GM20000 (cell line): ENCODE data around the gene SLC35F3.

Experiments used
- DNase-seq: peaks from one replicate; pipeline ENCODE4 v3.0.0; 2012; ENCODE audit warnings: low spot score
- CTCF ChIP-seq: IDR thresholded peaks from 2 replicates; pipeline ENCODE4 v1.5.1; 2012; ENCODE audit warnings: mild to moderate bottlenecking, control low read depth; ENCODE audit errors: extremely low read depth, missing control alignments

Gene SLC35F3

GRCh38 chr1:233897325-233898162 lies 6.9 kb upstream of the SLC35F3 start:
- TF ChIP-seq CTCF: no peak
- peak; percentile 62 for DNase-seq

- TF ChIP-seq CTCF: no peak
Observed at GRCh38 chr1:233901495-233901894, 3.0 kb upstream of the SLC35F3 start.

GRCh38 chr1:233905416-233906051 lies 1.1 kb downstream of the SLC35F3 start:
- DNase-seq: no peak
- TF ChIP-seq CTCF: no peak

More at GRCh38 chr1:233901495-233901894, 3.0 kb upstream of the SLC35F3 start:
- DNase-seq: no peak

- TF ChIP-seq CTCF: no peak
- no peak for DNase-seq
Observed at GRCh38 chr1:233907151-233907550, 2.7 kb downstream of the SLC35F3 start.

- no peak for TF ChIP-seq CTCF
- DNase-seq: no peak
Observed at GRCh38 chr1:233908092-233908491, 3.6 kb downstream of the SLC35F3 start.

- no peak for DNase-seq
- TF ChIP-seq CTCF: no peak
Observed at GRCh38 chr1:233909195-233909594, 4.7 kb downstream of the SLC35F3 start.

GRCh38 chr1:233912447-233912846 lies 8.0 kb downstream of the SLC35F3 start:
- TF ChIP-seq CTCF: no peak
- DNase-seq: no peak
